Trophoblast cell (in vitro differentiated cells and primary cell): ENCODE results near the gene KRTAP1-4.
A peak's percentile ranks its signal among the peaks of the same experiment; 100 is the strongest.
"Not testable (repeated sequence)": the region's sequence is repeated elsewhere in the genome, so short reads cannot be mapped to it uniquely, and the experiment has no call there.

Source experiments
- DNase-seq, 2 donors: peaks; one replicate each; pipeline ENCODE4 v3.0.0-alpha.2; 2016
- H2AFZ ChIP-seq: 2 replicates; pipeline ENCODE4 v1.6.1; 2013; ENCODE audit warnings: low read length, moderate library complexity, mild to moderate bottlenecking; ENCODE audit not compliant: insufficient read depth, poor library complexity
- H2AK5ac ChIP-seq: 2 replicates; pipeline ENCODE4 v1.6.1; 2013; ENCODE audit warnings: mild to moderate bottlenecking, low read length
- H2BK120ac ChIP-seq: 2 replicates; pipeline ENCODE4 v1.6.1; 2013; ENCODE audit warnings: low read length, mild to moderate bottlenecking, moderate library complexity; ENCODE audit not compliant: insufficient read depth, poor library complexity
- H2BK12ac ChIP-seq: 2 replicates; pipeline ENCODE4 v1.6.1; 2013; ENCODE audit warnings: mild to moderate bottlenecking, low read length, moderate library complexity
- H2BK5ac ChIP-seq: 2 replicates; pipeline ENCODE4 v1.6.1; 2013; ENCODE audit warnings: low read length, low read depth, moderate library complexity, mild to moderate bottlenecking; ENCODE audit not compliant: poor library complexity
- H3K14ac ChIP-seq: 2 replicates; pipeline ENCODE4 v1.6.1; 2013; ENCODE audit warnings: mild to moderate bottlenecking, low read length
- H3K18ac ChIP-seq: 2 replicates; pipeline ENCODE4 v1.6.1; 2013; ENCODE audit warnings: mild to moderate bottlenecking, low read length
- H3K23ac ChIP-seq: 2 replicates; pipeline ENCODE4 v1.6.1; 2013; ENCODE audit warnings: low read length
- H3K27ac ChIP-seq: 2 replicates; pipeline ENCODE4 v1.5.1; 2013; ENCODE audit warnings: low read depth, mild to moderate bottlenecking, inconsistent platforms, low read length, moderate library complexity
- H3K27me3 ChIP-seq: 2 replicates; pipeline ENCODE4 v1.6.1; 2013; ENCODE audit warnings: inconsistent platforms, mild to moderate bottlenecking, low read length, moderate library complexity; ENCODE audit not compliant: insufficient read depth
- H3K36me3 ChIP-seq, 2 experiments: 1 replicate in 1 of 2; 2 replicates in 1 of 2; pipeline ENCODE4 v1.6.1; 2013; ENCODE audit warnings: low read length in 2 of 2, mild to moderate bottlenecking in 2 of 2, moderate library complexity in 1 of 2; ENCODE audit not compliant: insufficient read depth in 2 of 2, control insufficient read depth in 1 of 2
- H3K4ac ChIP-seq: 2 replicates; pipeline ENCODE4 v1.6.1; 2013; ENCODE audit warnings: low read depth, mild to moderate bottlenecking, low read length, moderate library complexity
- H3K4me1 ChIP-seq, 2 experiments: 1 replicate in 1 of 2; 2 replicates in 1 of 2; pipeline ENCODE4 v1.6.1; 2013; ENCODE audit warnings: low read length in 2 of 2, mild to moderate bottlenecking in 2 of 2, moderate library complexity in 1 of 2; ENCODE audit not compliant: insufficient read depth in 2 of 2, control insufficient read depth in 1 of 2
- H3K4me2 ChIP-seq: 2 replicates; pipeline ENCODE4 v1.6.1; 2013; ENCODE audit warnings: inconsistent platforms, mild to moderate bottlenecking, low read length, moderate library complexity
- H3K4me3 ChIP-seq: 2 replicates; pipeline ENCODE4 v1.5.1; 2013; ENCODE audit warnings: mild to moderate bottlenecking, low read depth, low read length, inconsistent platforms
- H3K79me1 ChIP-seq: one replicate; pipeline ENCODE4 v1.6.1; 2013; ENCODE audit warnings: low read length
- H3K79me2 ChIP-seq: 2 replicates; pipeline ENCODE4 v1.6.1; 2013; ENCODE audit warnings: low read length, mild to moderate bottlenecking; ENCODE audit not compliant: control insufficient read depth, insufficient read depth, poor library complexity
- H3K9ac ChIP-seq: 2 replicates; pipeline ENCODE4 v1.6.1; 2013; ENCODE audit warnings: mild to moderate bottlenecking, low read length
- H3K9me3 ChIP-seq: 2 replicates; pipeline ENCODE4 v1.6.1; 2013; ENCODE audit warnings: low read depth, mild to moderate bottlenecking, control low read depth, inconsistent platforms, low read length; ENCODE audit not compliant: insufficient read depth
- H4K12ac ChIP-seq: 2 replicates; pipeline ENCODE4 v1.6.1; 2013; ENCODE audit warnings: low read depth, mild to moderate bottlenecking, low read length, moderate library complexity
- H4K8ac ChIP-seq: 2 replicates; pipeline ENCODE4 v1.6.1; 2013; ENCODE audit warnings: low read depth, mild to moderate bottlenecking, low read length, moderate library complexity
- H4K91ac ChIP-seq: one replicate; pipeline ENCODE4 v1.6.1; 2013; ENCODE audit warnings: low read depth, mild to moderate bottlenecking, low read length, moderate library complexity
- WGBS: extraction: QIAGEN DNeasy Blood & Tissue Kit; methylation state at CpG from one replicate; pipeline ENCODE4 v1.1.7; 2013; ENCODE audit warnings: missing lambda C conversion rate; ENCODE audit not compliant: insufficient read length, insufficient coverage; ENCODE audit errors: extremely low coverage; 5-methylcytosine and 5-hydroxymethylcytosine counted together

Gene KRTAP1-4

GRCh38 chr17:41069031-41069430 lies 39.0 kb upstream of the KRTAP1-4 start:
- Histone ChIP-seq H3K4me3 (no peak overlapping the region), H3K23ac (no peak overlapping the region), H3K27me3 (no peaks in the 10 kb centered on the region), H3K36me3 (no peaks in the 10 kb centered on the region), H4K91ac (no peak overlapping the region), H3K27ac (no peak overlapping the region), H3K4me2 (no peak overlapping the region), H3K79me2 (no peaks in the 10 kb centered on the region), H3K79me1 (no peaks in the 10 kb centered on the region), H2BK12ac (no peak overlapping the region), H3K14ac (no peak overlapping the region), H2BK5ac (no peak overlapping the region), H3K18ac (no peak overlapping the region), H2BK120ac (no peak overlapping the region), H2AFZ (no peak overlapping the region), H3K4ac (no peak overlapping the region), H3K9ac (no peak overlapping the region), H4K12ac (no peak overlapping the region), H3K4me1 (no peaks in the 10 kb centered on the region), H3K9me3 (no peaks in the 10 kb centered on the region), H4K8ac (no peak overlapping the region), H2AK5ac (no peak overlapping the region)
- WGBS, result no CpG with 5 or more reads among the region's 3 CpGs
- no peak for DNase-seq

GRCh38 chr17:41067281-41067680 lies 37.3 kb upstream of the KRTAP1-4 start:
- Histone ChIP-seq H3K4me1 (no peaks in the 10 kb centered on the region), H3K14ac (no peak overlapping the region), H2BK12ac (no peak overlapping the region), H3K23ac (no peak overlapping the region), H2BK120ac (no peak overlapping the region), H2AK5ac (no peak overlapping the region), H3K79me2 (no peaks in the 10 kb centered on the region), H2AFZ (no peak overlapping the region), H3K9me3 (no peaks in the 10 kb centered on the region), H2BK5ac (no peak overlapping the region), H3K4me2 (no peak overlapping the region), H4K91ac (no peak overlapping the region), H3K9ac (no peak overlapping the region), H4K12ac (no peak overlapping the region), H3K27me3 (no peaks in the 10 kb centered on the region), H4K8ac (no peak overlapping the region), H3K18ac (no peak overlapping the region), H3K4me3 (no peak overlapping the region), H3K4ac (no peak overlapping the region), H3K27ac (no peak overlapping the region), H3K79me1 (no peaks in the 10 kb centered on the region), H3K36me3 (no peaks in the 10 kb centered on the region)
- peak; percentile 33 to 77 for DNase-seq

GRCh38 chr17:41065829-41066624 lies 36.0 kb upstream of the KRTAP1-4 start, which contains the start of gene KRTAP2-4:
KRTAP2-4 (minus strand) TSS chr17:41065879; CDS start chr17:41065845, 34 bp downstream.
- Histone ChIP-seq H3K27me3 (no peaks in the 10 kb centered on the region), H3K9ac (no peak within 1 kb of the TSS), H3K27ac (no peak within 1 kb of the TSS), H3K4me2 (no peak within 1 kb of the TSS), H2BK120ac (no peak within 1 kb of the TSS), H3K14ac (no peak within 1 kb of the TSS), H2BK5ac (no peak within 1 kb of the TSS), H2BK12ac (no peak within 1 kb of the TSS), H3K18ac (no peak within 1 kb of the TSS), H4K12ac (no peak within 1 kb of the TSS), H2AK5ac (no peak within 1 kb of the TSS), H4K8ac (no peak within 1 kb of the TSS), H3K4me1 (peaks cover 0 to 1% of the 10 kb centered on the region in 2 experiments), H3K9me3 (no peaks in the 10 kb centered on the region), H3K4me3 (no peak within 1 kb of the TSS), H3K36me3 (no peaks in the 10 kb centered on the region), H3K4ac (no peak within 1 kb of the TSS), H2AFZ (no peak within 1 kb of the TSS), H3K79me1 (no peaks in the 10 kb centered on the region), H3K23ac (no peak within 1 kb of the TSS), H3K79me2 (no peaks in the 10 kb centered on the region), H4K91ac (no peak within 1 kb of the TSS)
- no CpG with 5 or more reads among the region's 6 CpGs for WGBS
- DNase-seq, result peak; percentile 77 to 84

- H3K4ac ChIP-seq, H3K9me3 ChIP-seq, H2AK5ac ChIP-seq, H2BK5ac ChIP-seq, H4K12ac ChIP-seq, H2BK12ac ChIP-seq, H4K8ac ChIP-seq, H3K18ac ChIP-seq, H3K27ac ChIP-seq, H2BK120ac ChIP-seq, H3K79me2 ChIP-seq, H3K79me1 ChIP-seq, H3K4me1 ChIP-seq, H3K4me2 ChIP-seq, H3K9ac ChIP-seq, DNase-seq, H3K27me3 ChIP-seq, H3K14ac ChIP-seq, H2AFZ ChIP-seq, H3K4me3 ChIP-seq, H3K36me3 ChIP-seq, H3K23ac ChIP-seq, H4K91ac ChIP-seq: not testable (repeated sequence)
- no CpG with 5 or more reads among the region's 16 CpGs for WGBS
Measured at GRCh38 chr17:41065016-41065689, 35.2 kb upstream of the KRTAP1-4 start.
